Mesenteric fat pad (tissue), 1 donor: ENCODE results near the gene TENT4A. TPM values are rescaled to one million over a fixed set of nuclear protein-coding genes. Genes with fewer than 3 reads are reported as not detected.

Experiments
- DNase-seq: peaks from one replicate; pipeline ENCODE4 v3.0.0-alpha.2; 2020; ENCODE audit warnings: low spot score
- total RNA-seq: library from RNA; stranded (reverse); fragmentation: NEBNext Ultra II Directional; extraction: Animal tissue kit (Norgen Biotek cat#: 25700); gene quantifications from one replicate; pipeline ENCODE4 v1.2.1, GENCODE V29; 2021
- donor health status: DM: yes; HTN: yes; CAD: no.

TENT4A gene
- total RNA-seq, 1 donor from 2014 or later: 29.8 TPM

- DNase-seq: no peak
Measured at GRCh38 chr5:6792911-6793471, 79.8 kb downstream of the TENT4A start.

- no peak for DNase-seq
Measured at GRCh38 chr5:6801236-6801635, 88.0 kb downstream of the TENT4A start.

- DNase-seq: no peak
Measured at GRCh38 chr5:6803981-6804550, 90.8 kb downstream of the TENT4A start.

- no peak for DNase-seq
Measured at GRCh38 chr5:6804766-6805501, 91.7 kb downstream of the TENT4A start.

- no peak for DNase-seq
Measured at GRCh38 chr5:6805841-6806240, 92.6 kb downstream of the TENT4A start.

Other genes with a start within 250 kb of the TENT4A start
- 42.8 TPM for gene NSUN2, start 80.4 kb upstream of the TENT4A start, total RNA-seq
- 3.8 TPM for gene SRD5A1, start 80.0 kb upstream of the TENT4A start, total RNA-seq